Natural killer cell (primary cell): ENCODE results near the gene THAP7. TPM values are rescaled to one million over a fixed set of nuclear protein-coding genes. Genes with fewer than 3 reads are reported as not detected.

ENCODE experiments used
- ATAC-seq, 3 donors: fragments of 150-1000 bp in 2 of 3; fragments of 200-7000 bp in 1 of 3; cut with Tn5 transposase; 1 replicate in 1 of 3; 2 replicates in 2 of 3; pipeline ENCODE4 v1.10.0; 2021; ENCODE audit warnings: mild to moderate bottlenecking in 2 of 3, moderate library complexity in 2 of 3
- DNase-seq, 2 donors: peaks; one replicate each; pipeline versions ENCODE4 v3.0.0 to v3.0.0-alpha.2; 2013 to 2021; ENCODE audit warnings: mixed read lengths in 1 of 2
- H3K27ac ChIP-seq: one replicate; pipeline ENCODE4 v1.5.1; 2013; ENCODE audit warnings: mild to moderate bottlenecking, low read length
- H3K27me3 ChIP-seq: one replicate; pipeline ENCODE4 v1.6.1; 2013; ENCODE audit warnings: low read length; ENCODE audit not compliant: control insufficient read depth, insufficient read depth
- H3K36me3 ChIP-seq: one replicate; pipeline ENCODE4 v1.6.1; 2013; ENCODE audit warnings: low read length; ENCODE audit not compliant: control insufficient read depth, insufficient read depth
- H3K4me1 ChIP-seq: one replicate; pipeline ENCODE4 v1.6.1; 2013; ENCODE audit warnings: low read length; ENCODE audit not compliant: control insufficient read depth, insufficient read depth
- H3K4me3 ChIP-seq: one replicate; pipeline ENCODE4 v1.5.1; 2013; ENCODE audit warnings: low read length
- H3K9me3 ChIP-seq: one replicate; pipeline ENCODE4 v1.6.1; 2013; ENCODE audit warnings: low read length; ENCODE audit not compliant: control insufficient read depth, insufficient read depth
- H3K27ac Mint-ChIP-seq, 2 donors: one replicate each; pipeline ENCODE4 v1.8.0; 2022; ENCODE audit warnings: mild to moderate bottlenecking in 2 of 2, mixed read lengths in 2 of 2, moderate library complexity in 1 of 2
- H3K27me3 Mint-ChIP-seq, 2 donors: one replicate each; pipeline ENCODE4 v1.8.0; 2022; ENCODE audit warnings: low read depth in 2 of 2, mixed read lengths in 2 of 2
- H3K36me3 Mint-ChIP-seq: one replicate; pipeline ENCODE4 v1.8.0; 2022; ENCODE audit warnings: mixed read lengths
- H3K4me1 Mint-ChIP-seq, 2 donors: one replicate each; pipeline ENCODE4 v1.8.0; 2022; ENCODE audit warnings: mixed read lengths in 2 of 2
- H3K4me3 Mint-ChIP-seq: one replicate; pipeline ENCODE4 v1.8.0; 2022; ENCODE audit warnings: mild to moderate bottlenecking, moderate library complexity, mixed read lengths
- H3K9me3 Mint-ChIP-seq, 2 donors: one replicate each; pipeline ENCODE4 v1.8.0; 2022; ENCODE audit warnings: mixed read lengths in 2 of 2
- CTCF ChIP-seq: fragments of 200-600 bp; IDR thresholded peaks from one replicate; pipeline ENCODE4 v1.8.0; 2022; ENCODE audit warnings: antibody characterized with exemption
- WGBS: methylation state at CpG from one replicate; pipeline ENCODE4 v1.1.7; 2013; ENCODE audit warnings: missing lambda C conversion rate; ENCODE audit not compliant: insufficient coverage; 5-methylcytosine and 5-hydroxymethylcytosine counted together
- intact Hi-C: fragments of 100-400 bp; cut with micrococcal nuclease; formaldehyde crosslinking; loops from one replicate; pipeline ENCODE4 v1.14.2; 2022
- total RNA-seq, 4 donors: library from RNA; stranded (reverse); fragments of 120-200 nt in 1 of 4; gene quantifications; one replicate each; pipeline versions ENCODE4 v1.2.3 to v1.2.4, GENCODE V29; 2013 to 2022

The THAP7 gene
- total RNA-seq, 3 donors from 2014 or later (not counting 1 experiment from before 2014, with no cell fraction given), result 24.1 to 40.0 (median 26.8) TPM

- 81% methylated on average over 6 of the region's 7 CpGs for WGBS
- intact Hi-C loops, result loop anchor here (5.0 kb wide), 1 partner anchor 46 kb away; the partner anchor contains the start of gene CRKL
- Mint-ChIP-seq H3K9me3 (no peaks in the 10 kb centered on the region), H3K36me3 (no peaks in the 10 kb centered on the region), H3K27ac (no peak overlapping the region), H3K27me3 (peaks cover 6 to 10% of the 10 kb centered on the region in 2 donors), H3K4me1 (peaks cover 5 to 12% of the 10 kb centered on the region in 2 donors), H3K4me3 (peak overlapping the region; percentile 68)
- Histone ChIP-seq H3K4me3 (no peak overlapping the region), H3K36me3 (no peaks in the 10 kb centered on the region), H3K4me1 (peaks cover 26% of the 10 kb centered on the region), H3K27ac (no peak overlapping the region), H3K9me3 (no peaks in the 10 kb centered on the region), H3K27me3 (peaks cover 9% of the 10 kb centered on the region)
- no peak for TF ChIP-seq CTCF
- ATAC-seq, result no peak
- no peak for DNase-seq
Observed at GRCh38 chr22:20963201-20964052, 38.5 kb downstream of the THAP7 start.

GRCh38 chr22:20962491-20962945 is 39.4 kb downstream of the THAP7 start:
- Histone ChIP-seq H3K36me3 (no peaks in the 10 kb centered on the region), H3K27ac (no peak overlapping the region), H3K9me3 (no peaks in the 10 kb centered on the region), H3K4me1 (peaks cover 30% of the 10 kb centered on the region), H3K27me3 (peaks cover 9% of the 10 kb centered on the region), H3K4me3 (no peak overlapping the region)
- Mint-ChIP-seq H3K27ac (no peak overlapping the region), H3K4me3 (no peak overlapping the region), H3K36me3 (no peaks in the 10 kb centered on the region), H3K27me3 (peaks cover 6 to 10% of the 10 kb centered on the region in 2 donors), H3K9me3 (no peaks in the 10 kb centered on the region), H3K4me1 (peaks cover 13 to 21% of the 10 kb centered on the region in 2 donors)
- ATAC-seq (no peak), DNase-seq (no peak)
- 90% methylated on average over 1 of the region's 6 CpGs for WGBS
- TF ChIP-seq CTCF, result no peak
- intact Hi-C loops, result loop anchor here (5.0 kb wide), 1 partner anchor 45 kb away; the partner anchor contains the start of gene CRKL

GRCh38 chr22:20960609-20961008 is 41.3 kb downstream of the THAP7 start:
- Mint-ChIP-seq H3K4me3 (peak overlapping the region; percentile 19), H3K27me3 (peaks cover 6 to 10% of the 10 kb centered on the region in 2 donors), H3K36me3 (no peaks in the 10 kb centered on the region), H3K27ac (no peak overlapping the region), H3K4me1 (peaks cover 13 to 24% of the 10 kb centered on the region in 2 donors), H3K9me3 (no peaks in the 10 kb centered on the region)
- Histone ChIP-seq H3K27ac (no peak overlapping the region), H3K9me3 (no peaks in the 10 kb centered on the region), H3K4me3 (no peak overlapping the region), H3K36me3 (no peaks in the 10 kb centered on the region), H3K4me1 (peaks cover 36% of the 10 kb centered on the region), H3K27me3 (peaks cover 9% of the 10 kb centered on the region)
- 92% methylated on average over 1 of the region's 4 CpGs for WGBS
- no peak for TF ChIP-seq CTCF
- ATAC-seq (no peak), DNase-seq (no peak)
- intact Hi-C loops, result loop anchor here (5.0 kb wide), 1 partner anchor 43 kb away; the partner anchor contains the start of gene CRKL
